GM18502 (cell line): ENCODE data around the gene TSR1.
"Not testable (repeated sequence)": the region's sequence is repeated elsewhere in the genome, so short reads cannot be mapped to it uniquely, and the experiment has no call there.

ENCODE experiments used
- ATAC-seq: cut with Tn5 transposase; IDR thresholded peaks from one replicate; pipeline ENCODE4 v1.9.1; 2021; ENCODE audit warnings: mild to moderate bottlenecking; ENCODE audit not compliant: unreplicated experiment, poor library complexity

Gene TSR1

GRCh38 chr17:2343421-2343820, 7.2 kb upstream of the TSR1 start:
- ATAC-seq: no peak

DNA sequence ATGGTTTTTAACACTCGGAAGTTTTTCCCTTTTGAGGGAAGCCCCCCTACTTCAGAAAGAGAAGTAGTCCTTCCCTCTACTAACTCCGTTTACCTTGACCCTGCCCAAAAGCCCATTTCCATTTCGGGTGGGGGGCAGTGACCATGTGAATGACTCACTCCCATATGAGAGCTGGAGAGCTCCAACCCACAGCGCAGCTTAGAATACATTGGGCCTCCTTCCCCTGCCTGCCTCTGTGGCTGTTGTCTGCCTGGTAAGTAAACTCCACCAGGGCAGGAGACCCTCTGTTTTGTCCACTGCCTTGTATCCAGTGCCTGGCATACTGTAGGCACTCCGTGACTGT, 2.0 kb upstream of the TSR1 start:
- no peak for ATAC-seq

- no peak for ATAC-seq
Measured at GRCh38 chr17:2337544-2338314, 1.5 kb upstream of the TSR1 start.

DNA sequence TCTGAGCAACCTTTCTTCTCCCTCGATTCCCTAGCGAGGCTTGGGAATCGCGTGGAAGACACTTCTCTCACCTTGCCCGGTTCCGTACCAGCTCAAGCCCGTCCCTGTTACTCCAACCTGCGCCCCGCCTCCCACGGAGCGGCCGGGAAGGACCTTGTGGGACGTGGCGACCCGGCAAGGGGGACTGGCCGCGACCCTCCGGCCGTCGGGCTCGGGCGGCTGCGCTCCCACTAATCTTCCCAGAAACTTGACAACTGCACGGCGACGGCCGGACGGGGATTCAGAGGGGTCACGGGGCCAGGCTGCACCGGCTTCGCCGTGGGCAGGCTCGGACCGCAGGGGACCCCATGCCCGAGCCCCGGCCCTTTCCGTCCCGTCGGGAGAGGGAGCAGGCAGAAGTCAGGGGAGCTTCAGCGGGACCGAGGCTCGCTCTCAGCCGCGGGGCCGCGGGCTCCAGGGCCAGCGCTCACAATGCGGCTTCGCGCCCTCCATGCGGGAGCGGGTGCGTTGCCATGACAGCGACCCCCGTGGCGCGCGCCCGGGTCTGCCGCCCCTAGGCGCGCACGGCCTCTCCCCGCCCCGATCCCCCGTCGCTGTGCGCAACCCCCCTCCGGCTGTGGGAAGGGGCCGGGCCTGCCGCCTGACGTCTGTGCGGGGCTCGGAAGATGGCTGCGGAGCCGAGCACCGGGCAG, 741 bp upstream of the TSR1 start, which contains the start of gene SGSM2:
Gene SGSM2, plus strand, starts transcription at position 650 of the 692 bp plus-strand sequence. CDS start 188 bp downstream, outside the sequence.
- peak; percentile 16 for ATAC-seq

DNA sequence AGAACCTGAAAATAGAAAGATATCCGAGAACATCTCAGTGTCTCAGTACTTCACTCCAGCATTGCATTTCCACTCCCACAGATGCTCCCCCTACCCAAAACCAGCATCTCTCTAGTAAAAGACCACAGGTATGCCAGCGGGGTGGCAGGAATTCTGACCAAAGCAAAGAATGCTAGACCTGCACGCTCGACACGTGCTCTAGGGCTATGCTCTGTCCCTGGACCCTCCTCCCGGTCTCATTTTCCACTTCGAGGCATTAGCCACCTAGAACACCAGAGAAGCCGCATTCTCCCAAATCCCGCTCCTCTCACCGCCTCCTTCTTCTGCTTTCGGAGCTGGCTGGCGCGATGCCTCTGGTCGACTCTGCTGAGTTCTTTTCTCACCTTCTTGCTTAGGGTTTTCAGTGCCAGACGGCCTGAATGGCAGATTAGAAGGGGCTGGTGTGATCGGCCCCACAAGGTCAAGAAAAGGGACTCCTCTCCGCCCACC, 487 bp downstream of the TSR1 start:
- ATAC-seq: no peak

GRCh38 chr17:2331303-2331702, 5.0 kb downstream of the TSR1 start:
- ATAC-seq: no peak

DNA sequence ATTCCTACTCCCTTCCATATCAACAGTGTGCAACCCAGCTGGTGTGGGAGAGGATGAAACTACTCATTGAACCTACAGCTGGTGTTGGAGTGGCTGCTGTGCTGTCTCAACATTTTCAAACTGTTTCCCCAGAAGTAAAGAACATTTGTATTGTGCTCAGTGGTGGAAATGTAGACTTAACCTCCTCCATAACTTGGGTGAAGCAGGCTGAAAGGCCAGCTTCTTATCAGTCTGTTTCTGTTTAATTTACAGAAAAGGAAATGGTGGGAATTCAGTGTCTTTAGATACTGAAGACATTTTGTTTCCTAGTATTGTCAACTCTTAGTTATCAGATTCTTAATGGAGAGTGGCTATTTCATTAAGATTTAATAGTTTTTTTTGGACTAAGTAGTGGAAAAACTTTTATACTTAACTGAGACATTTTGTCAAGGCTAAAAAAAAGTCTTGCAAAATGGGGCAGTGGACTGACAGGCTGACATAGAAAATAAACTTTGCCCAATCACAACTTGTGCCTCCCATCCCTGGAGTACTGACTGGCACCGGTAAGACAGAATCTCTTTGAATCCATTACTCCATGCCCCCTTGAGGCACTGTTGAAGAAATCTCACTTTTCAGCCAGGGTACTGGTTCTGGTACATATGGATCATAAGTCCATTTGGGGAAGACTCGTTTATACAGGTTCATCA, 12.5 kb downstream of the TSR1 start:
- ATAC-seq: no peak

- no peak for ATAC-seq
Measured at GRCh38 chr17:2321399-2321798, 14.9 kb downstream of the TSR1 start.

DNA sequence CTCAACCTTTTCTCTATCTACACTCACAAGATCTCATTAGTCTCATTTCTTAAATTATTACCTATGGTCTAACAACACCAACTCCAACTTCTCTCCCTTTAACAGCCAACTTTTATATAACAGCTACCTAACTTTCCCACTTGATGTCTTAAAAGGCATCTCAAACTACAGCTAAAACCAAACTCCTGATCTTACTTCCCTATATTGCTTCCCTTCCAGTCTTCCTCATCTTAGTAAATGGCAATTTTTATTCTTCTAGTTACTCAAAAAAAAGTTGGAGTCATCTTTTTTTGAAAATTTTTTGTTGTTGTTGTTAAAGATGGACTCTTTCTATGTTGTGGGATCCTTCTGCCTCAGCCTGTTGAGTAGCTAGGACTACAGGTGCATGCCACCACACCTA, 17.2 kb downstream of the TSR1 start:
- ATAC-seq: no peak

GRCh38 chr17:2317796-2318195, 18.5 kb downstream of the TSR1 start:
- no peak for ATAC-seq

DNA sequence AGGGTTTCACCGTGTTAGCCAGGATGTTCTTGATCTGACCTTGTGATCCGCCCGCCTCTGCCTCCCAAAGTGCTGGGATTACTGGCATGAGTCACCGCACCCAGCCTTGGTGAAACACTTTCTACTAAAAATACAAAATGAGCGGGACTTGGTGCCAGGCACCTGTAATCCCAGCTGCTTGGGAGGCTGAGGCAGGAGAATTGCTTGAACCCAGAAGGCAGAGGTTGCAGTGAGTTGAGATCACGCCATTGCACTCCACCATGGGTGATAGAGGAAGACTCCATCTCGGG, 19.4 kb downstream of the TSR1 start:
- not testable (repeated sequence) for ATAC-seq

DNA sequence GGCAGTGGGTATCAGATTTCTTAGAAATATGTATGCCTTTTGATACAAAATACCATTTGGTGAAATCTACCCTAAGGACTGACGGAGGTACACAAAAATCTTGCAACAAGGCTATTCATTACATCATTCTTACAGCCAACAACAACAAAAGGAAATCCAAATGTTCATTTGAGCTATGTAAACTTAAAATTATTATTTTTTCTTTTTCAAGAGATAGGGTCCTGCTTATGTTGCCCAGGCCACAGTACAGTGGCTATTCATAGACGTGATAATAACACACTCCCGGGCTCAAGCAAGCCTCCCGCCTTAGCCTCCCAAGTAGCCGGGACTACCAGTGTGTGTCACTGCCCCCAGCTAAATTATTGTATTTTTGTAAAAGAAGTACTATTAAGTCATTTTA, 23.5 kb downstream of the TSR1 start:
- no peak for ATAC-seq

DNA sequence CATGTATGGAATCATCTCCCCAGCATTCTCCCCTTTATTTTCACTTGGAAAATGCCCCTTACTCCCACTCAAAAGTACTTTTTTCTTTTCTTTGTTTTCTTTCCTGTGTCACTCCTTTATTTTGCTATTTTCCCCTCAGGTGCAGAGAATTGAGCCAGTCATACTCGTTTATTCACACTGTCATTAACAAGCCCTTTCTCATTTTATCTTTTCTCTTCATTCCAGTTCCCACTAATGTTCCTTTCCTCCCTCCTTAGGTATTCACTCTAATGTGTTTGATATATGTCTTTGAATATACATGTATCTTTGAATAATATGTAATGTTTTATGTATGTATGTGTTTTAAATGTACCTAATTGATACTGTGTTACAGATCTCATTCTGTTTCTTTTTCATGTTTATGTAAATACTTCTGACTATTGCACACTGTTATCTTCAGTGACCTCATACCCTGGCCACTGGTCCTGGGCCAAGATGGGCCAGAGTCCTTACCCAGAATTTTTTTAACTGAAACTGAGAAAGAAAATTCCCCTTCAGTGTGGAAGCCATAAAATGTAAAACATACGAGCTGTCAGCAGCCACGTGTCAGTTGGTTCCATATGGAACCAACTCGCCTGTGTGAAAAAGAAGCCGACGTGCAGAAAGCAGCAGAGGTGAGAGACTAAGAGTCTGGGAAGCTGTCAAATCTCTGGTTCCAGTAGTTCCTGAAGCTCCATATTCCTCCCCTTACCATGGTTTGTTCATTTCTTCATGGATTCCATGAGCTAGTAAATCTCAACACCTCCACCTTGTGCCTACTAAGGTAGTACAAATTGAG, 26.7 kb downstream of the TSR1 start:
- ATAC-seq: no peak

- ATAC-seq: no peak
Measured at GRCh38 chr17:2304931-2305330, 31.3 kb downstream of the TSR1 start.

GRCh38 chr17:2303204-2304188, 32.8 kb downstream of the TSR1 start, which contains the start of the genes SMG6 and SRR:
Gene SMG6 (minus strand): TSS chr17:2303785. CDS start chr17:2303720, 65 bp downstream.
Gene SRR (plus strand): TSS chr17:2303950. CDS start chr17:2315561, 11,611 bp downstream.
- peak; percentile 83 for ATAC-seq

DNA sequence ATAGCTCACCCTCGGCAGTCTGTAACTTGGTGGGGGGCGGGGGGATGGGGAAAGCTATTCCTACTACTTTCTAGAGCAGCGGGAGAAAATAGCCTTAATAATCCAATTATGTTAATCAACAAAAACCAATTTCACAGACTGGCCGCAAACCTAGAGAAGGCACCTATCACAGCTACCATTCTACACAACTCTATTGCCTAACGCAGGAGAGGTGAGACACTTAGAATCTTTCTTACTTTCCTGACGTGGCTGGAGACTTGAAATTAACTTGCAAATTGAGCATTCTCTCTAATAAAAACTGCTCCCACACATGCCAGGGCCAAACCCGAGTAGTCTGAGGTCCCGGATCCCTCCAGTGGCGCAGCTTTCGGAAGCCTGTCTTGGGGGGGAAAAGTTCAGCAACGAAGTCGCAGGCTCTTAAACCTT, 33.5 kb downstream of the TSR1 start:
- no peak for ATAC-seq

DNA sequence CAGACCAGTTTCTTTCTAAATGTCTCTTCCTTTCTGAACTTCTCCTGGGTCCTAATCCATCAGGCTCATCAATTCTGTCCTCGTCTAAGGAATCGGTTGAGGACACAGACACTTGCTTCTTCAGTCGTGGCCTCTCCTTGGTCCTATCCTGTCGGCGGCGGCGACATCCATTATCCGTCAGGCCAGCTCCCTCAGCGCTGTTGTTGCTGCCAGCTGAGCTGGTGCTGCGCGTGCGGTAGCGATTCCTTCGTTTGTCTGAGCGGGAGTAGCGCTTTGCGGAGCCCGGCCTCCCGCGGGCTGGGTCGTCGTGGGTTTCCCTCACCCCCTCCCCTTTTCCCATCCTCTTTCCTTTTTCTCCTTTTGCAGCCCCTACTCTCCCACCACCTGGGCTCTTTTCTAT, 36.5 kb downstream of the TSR1 start:
- ATAC-seq: no peak

GRCh38 chr17:2299136-2299535, 37.1 kb downstream of the TSR1 start:
- no peak for ATAC-seq

GRCh38 chr17:2297023-2297422, 39.2 kb downstream of the TSR1 start:
- no peak for ATAC-seq
